GM19240 (cell line): ENCODE measurements around the gene VWA3B.
"Not testable (repeated sequence)": the region's sequence is repeated elsewhere in the genome, so short reads cannot be mapped to it uniquely, and the experiment has no call there.

Experiments
- DNase-seq: peaks from one replicate; pipeline ENCODE4 v3.0.0; 2011; ENCODE audit warnings: low spot score; ENCODE audit not compliant: insufficient read length

VWA3B gene, protein sequence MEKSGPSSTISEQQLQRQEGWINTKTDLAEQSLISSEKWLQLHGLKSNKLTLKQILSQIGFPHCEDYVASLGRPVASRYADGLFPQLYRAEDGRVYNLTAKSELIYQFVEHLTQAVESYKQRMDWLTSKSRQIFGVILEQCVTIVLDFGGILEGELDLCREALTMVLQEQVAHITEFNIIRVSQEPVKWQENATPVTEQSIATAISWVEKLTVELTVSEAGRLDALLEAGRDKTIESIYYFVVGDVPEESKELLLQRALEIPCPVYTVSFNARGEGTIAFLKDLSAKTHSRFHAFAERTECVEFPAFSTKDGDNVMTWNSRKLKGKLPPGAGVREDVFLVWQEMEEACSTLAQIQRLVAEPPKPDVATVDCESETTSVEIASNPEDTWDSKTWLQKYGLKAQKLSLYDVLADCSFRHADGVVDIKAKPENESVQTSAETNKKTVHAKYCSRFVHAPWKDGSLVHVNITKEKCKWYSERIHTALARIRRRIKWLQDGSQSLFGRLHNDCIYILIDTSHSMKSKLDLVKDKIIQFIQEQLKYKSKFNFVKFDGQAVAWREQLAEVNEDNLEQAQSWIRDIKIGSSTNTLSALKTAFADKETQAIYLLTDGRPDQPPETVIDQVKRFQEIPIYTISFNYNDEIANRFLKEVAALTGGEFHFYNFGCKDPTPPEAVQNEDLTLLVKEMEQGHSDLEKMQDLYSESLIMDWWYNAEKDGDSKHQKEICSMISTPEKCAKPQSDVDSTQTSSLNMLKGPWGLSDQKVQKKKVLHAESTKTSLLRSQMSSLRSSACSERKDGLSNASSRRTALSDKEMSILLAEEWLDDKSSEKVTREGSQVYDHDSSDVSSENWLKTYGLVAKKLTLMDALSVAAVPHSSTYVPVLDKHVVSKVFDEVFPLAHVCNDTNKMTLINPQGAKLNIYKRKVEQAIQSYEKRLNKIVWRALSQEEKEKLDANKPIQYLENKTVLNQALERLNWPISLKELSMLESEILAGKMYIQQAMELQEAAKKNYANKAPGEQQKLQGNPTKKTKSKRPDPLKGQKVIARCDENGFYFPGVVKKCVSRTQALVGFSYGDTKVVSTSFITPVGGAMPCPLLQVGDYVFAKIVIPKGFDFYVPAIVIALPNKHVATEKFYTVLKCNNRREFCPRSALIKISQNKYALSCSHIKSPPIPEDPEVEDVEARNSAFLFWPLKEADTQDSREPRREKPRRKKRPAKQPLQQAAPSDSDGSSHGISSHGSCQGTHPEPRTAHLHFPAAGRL (N-terminal part only)

DNA sequence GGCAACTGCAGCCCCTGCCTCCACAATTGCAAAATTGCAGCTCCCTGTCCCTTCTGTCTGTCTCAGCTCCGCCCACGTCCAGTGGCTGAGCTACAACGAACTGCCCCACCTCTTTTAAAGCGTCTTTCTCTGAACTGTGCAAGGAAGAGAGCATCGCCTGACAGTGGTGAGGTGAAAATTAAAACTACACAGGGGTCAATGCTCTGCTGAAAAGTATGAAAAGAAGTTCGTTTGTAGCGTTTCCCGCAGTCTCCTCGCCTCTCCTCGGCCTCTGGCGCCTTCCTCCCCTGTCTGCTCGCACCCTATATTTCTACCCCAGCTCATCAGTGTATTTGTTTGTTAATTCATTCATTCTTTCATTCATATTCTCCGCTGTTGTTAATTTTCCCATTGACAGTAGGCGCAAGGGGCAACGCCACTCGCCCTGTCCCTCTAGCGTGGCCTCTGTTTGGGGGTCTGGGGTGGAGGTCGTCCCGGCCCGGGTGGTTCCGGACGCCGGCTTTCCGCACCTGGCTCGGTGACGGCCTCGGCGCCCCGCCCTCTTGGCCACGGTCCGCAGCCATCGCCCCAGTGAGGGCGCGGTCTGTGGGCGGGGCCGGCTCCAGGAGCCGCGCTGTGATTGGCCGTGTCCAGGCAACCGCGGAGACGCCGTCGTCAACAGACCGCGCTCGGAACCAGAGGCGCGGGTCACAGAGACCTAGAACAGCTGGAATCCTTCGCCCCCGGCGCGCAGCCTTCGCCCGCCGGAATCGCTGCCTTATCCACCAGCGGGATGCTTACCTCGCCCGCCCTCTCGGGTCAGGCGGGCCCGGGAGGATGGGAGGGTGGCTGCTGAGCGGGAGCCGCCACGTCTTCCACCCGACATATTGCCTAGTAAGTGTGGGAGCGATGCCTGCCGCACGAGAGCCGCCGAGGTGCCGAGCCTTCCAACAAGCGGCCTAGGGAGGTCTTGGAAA, at the start of gene VWA3B:
TSS of gene VWA3B (plus strand) at position 677 of the 956 bp plus-strand sequence. CDS start 5,926 bp downstream, outside the sequence.
- peak; percentile 67 for DNase-seq

DNA sequence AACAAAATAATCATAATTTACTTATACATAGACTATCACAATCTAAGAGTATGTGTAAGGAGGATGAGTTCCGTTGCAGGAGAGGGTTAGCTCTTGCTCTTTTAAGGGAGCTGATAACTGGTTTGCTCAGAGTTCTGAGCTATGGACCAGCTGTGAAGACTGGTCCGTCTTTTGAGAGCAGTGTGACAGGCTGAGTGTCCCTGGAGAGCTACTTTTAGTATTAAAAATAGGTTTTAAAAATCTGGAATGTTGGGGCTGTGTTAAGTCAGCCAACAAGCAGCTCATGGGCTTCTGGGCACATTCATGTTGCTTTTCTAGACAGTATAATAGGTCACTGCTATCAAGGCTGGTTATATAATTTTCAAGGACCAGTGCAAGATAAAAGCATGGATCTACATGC, 49.8 kb upstream of the VWA3B start:
- no peak for DNase-seq

DNA sequence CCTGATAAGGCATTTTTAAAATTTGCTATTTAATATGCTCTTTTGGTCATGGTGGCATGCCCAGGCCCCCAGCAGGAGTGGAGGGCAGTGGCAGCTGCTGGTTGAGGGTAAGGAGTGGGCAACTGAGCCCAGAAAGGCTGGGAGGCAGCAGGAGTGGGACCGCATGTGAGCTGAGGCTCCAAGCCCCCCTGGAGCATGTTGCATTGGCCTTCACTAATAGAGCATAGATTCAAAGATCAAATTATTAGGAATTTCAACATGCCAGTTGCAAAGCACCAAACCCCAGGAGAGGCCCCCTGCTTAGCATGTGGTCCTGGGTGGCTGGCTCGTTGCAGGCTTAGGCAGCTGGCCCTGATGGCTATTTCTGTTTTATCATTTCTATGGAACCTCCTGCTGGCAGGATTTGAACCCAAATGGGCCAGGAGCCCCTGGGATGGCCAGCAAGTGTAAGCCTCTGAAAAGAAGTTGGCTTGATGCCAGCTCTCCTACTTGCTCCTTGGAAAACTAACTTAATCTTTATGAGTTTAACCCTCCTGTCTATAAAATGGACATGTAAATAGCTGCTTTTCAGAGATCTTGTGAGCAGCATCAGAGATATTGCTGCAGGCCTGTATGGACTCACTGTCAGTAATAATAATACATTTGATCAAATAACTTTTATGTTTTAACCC, 49.2 kb upstream of the VWA3B start:
- DNase-seq: no peak

DNA sequence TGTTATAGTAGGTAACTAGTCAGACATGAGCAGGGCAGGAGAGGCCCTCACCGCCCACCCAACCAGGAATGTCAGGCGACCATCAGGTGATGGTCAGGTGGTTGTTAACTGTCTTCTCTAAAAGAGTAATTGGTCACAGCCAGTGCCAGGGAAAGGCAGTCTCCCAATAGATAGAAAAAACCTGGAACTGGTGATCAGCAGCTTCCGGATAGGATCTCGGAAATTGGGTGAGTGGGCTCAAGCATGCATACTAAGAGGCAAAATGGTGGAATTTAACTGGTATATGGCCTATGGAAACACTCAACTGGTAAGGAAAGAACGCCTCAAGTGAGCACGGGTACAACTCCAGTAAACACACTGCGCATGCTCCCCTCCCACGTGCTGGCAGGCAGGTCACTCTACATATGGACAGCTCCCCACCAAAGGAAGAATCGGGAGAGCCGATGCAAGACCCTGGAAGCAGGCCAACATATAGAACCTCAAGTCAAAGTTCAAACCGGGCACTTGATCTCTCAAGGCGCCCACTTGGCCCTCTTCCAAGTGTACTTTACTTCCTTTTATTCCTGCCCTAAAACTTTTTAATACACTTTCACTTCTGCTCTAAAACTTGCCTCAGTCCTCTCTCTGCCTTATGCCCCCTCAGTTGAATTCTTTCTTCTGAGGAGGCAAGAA, 47.7 kb upstream of the VWA3B start:
- DNase-seq: no peak

DNA sequence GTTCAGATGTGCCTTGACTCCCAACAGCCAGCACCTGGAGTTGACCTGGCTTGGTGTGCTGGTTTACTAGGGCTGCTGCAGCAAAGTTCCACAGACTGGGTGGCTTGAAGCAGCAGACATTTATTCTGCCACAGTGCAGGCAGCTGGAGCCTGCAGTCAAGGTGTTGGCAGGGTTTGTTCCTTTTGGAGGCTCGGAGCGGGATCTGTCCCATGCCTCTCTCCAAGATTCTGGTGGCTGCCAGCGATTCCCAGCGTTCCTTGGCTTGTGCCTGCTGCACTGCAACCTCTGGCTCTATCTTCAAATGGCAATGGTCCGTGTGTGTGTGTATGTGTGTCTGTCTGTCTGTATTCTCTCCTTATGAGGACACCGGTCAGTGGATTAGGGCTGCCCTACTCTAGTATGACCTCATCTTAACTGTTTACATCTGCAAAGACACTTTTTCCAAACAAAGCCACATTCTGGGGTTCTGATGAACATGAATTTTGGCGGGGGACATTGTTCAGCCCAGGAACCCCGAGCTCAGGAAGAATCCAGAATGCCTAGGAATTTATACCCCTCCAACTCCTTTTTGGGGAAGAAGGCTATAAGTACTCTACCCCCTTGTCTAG, 46.5 kb upstream of the VWA3B start:
- DNase-seq: no peak

DNA sequence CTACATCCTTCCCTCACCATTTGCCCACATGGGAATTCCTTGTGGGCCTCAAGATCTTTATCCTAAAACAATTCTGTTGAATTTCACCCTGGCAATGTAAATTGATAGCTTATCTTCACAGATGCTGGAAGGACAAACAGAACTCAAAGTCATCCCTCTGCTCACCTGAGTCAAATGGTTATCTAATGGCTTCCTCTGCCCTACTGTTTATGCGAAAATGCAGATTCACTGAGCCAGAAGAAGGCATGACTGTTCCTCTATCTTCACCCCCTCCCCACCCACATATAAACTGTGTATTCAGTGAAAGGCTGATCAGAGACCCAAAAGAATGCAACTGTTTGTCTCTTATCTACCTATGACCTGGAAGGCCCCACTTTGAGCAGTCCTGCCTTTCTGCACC, 43.9 kb upstream of the VWA3B start:
- no peak for DNase-seq

DNA sequence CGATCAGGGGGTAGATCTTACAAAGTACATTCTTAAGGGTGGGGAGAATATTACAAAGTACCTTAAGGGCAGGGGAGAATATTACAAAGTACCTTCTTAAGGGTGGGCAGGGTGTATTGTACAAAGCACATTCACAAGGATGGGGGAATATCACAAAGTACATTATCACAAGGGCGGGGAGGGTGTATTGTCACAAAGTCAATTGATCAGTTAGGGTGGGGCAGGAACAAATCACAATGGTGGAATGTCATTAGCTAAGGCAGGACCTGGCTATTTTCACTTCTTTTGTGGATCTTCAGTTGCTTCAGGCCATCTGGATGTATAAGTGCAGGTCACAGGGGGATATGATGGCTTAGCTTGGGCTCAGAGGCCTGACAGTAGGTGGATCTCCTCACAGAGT, 42.2 kb upstream of the VWA3B start:
- not testable (repeated sequence) for DNase-seq

DNA sequence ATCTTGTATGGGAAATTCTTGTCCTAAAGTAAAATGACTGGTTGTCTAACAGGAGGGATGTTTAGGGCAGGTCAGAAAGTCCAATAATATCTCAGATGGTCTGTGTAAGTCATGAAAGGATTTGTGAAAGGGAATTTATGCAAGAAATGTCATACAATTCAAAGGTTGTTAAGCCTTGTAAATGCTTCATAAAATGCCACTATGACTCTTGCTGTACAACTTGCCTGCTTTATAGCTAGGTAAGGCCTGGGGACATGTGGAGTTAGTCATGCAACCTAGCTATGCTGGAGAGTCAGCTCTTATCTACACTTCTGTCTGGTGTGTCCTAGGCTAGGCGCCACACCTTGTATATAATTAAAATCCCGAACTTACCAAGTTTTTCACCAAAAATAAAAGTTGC, 36.9 kb upstream of the VWA3B start:
- no peak for DNase-seq

DNA sequence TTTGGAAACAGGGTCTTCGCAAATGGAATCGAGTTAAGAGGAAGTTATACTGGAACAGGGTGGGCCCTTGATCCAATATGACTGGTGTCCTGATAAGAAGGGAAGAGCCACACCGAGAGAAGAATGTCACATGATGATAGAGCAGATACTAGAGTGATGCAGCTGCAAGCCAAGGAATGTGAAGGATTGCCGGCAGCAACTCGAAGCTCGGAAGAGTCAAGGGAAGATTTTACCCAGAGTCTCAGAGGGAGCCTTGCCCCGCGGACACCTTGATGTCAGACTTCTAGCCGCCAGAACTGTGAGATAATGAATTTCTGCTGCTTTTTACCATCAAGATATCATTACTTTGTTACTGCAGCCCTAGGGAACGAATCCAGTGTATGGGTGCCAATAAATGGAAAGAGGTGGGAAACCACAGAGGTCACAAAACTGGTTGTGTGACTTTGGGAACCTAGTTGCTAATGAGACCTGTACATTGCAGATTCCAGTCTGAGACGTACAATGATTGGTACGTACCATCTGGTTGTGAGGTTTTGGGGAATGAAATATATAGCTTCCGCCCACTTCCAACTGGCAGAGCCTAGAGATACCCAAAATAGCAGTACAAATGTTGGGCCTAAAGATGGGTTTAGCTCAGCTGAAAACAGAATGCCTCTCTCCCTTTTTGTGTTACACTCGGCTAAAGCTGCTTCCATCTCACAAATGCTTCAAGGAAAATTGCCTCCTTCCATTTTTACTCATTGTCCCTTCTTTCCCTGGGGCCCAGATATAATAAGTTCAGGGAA, 28.6 kb upstream of the VWA3B start:
- no peak for DNase-seq

DNA sequence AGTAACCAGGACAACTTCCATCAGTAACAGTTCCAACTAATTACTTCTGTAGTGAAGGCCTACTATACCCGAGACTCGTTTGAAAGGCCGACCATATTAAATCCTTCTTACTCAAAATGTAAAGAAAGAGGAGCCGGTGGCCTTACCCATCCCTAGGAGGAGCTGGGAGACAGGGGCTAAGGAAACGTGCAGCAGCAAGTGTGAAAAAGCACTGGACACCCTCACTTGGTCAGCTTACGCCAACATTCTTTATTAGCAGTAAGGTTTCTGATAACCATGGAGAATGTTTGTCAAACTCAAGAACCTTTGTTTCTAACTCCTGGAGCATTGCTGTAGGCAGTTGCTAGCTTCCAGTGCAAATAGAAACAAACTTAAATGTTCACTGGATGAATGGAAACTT, 26.7 kb upstream of the VWA3B start:
- DNase-seq: no peak

DNA sequence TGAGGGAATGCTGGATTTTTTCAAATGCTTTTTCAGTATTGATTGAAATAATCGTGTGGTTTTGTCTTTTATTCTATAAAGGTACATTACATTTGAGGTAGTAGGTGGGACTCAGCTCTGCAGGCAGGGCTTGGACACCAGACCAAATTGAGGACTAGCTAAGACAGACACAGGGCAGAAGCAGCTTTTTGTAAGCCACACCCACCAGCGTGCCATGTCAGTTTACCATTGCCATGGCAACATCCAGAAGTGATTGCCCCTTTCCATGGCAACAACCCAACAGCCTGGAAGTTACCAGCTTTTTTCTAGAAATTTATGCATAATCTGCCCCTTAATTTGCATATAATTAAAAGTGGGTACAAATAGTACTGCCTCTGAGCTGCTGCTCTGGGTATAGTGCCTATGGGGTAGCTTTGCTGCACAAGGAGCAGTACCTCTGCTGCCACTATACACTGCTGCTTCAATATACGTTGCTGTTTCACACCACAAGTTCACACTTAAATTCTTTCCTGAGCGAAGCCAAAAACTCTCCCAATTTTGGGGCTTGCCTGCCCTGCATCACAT, 23.6 kb upstream of the VWA3B start:
- no peak for DNase-seq

DNA sequence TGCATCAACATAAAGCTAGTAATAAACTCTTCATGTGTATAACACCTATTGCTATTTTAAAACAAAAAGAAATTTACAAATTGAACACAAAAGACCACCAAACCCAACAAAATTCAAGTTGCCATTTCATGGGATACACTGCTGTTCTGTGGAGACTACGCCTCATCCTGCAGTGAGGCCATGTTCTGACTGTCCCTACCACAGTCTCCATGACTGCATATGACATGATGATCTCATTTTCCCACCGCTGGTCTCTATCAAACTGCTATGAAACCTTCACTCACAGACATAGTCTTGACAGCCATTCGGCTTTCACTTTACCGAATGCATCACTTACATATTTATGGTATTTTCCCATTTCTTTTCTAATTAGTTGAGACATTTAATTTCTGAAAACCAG, 21.2 kb upstream of the VWA3B start:
- no peak for DNase-seq

DNA sequence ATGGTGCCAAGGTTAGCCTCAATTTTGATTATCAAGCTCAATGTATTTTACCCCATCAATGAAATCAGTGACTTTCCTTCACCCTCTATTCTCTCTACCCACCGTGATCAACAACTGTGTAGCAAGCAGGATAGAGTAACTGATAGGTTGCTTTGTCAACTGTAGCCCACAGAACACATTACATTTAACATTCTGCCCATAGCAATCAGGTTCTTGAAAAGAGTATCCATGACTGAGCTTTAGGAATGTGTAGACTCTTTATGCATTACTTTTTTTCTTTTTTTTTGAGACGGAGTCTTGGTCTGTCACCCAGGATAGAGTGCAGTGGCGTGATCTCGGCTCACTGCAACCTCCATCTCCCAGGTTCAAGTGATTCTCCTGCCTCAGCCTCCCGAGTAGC, 19.8 kb upstream of the VWA3B start:
- no peak for DNase-seq

DNA sequence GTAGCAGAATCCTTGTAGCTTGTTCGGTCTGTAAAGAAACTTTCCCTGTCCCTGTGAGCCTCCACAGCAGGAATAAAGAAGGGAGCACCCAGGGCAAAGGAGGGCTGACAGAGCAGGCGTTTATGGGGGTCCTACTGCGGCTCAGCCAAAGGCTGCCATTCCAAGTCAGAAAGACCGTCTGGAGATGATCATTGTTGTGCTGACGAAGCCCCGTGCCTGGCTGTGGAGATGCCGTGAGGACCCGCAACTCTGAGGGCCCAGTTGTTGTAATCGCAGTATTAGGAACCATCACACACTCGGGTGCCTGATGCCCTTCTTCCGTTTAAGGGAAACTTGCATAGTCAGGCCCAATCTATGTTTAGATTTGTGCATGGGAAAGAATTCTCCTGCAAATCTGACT, 16.9 kb upstream of the VWA3B start:
- no peak for DNase-seq

DNA sequence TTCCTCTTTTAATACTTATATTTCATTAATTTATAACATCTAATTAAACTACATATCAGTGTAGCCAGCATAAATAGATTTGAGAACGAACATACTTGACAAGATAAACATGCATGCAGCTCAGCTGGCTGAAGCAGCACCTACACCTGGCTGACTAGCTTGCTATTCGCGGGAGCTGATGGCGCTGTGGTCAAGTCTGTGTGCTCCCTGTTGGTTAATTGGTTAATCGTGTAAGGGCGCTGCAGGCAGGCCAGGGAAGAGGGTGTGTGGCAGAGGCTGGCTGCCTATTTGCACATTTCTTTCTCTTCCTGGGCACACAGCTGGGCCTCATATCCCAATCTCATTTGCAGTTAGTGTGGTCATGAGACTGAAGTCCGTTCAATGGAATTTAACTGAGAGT, 14.5 kb upstream of the VWA3B start:
- DNase-seq: no peak

DNA sequence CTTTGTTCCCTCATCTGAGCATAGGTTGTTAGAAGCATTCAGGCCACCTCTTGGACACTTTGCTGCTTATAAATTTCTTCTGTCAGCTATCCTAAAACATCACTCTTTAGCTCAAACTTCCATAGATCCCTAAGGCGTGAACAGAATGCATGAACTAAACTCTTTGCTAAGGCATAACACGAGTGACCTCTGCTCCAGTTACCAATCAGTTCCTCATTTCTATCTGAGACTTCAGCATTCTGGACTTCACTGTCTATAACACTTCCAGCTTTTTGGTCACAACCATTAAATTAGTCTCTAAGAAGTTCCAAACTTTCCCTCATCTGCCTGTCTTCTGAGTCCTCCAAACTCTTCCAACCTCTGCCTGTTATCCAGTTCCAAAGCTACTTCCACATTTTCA, 8.3 kb upstream of the VWA3B start:
- no peak for DNase-seq

DNA sequence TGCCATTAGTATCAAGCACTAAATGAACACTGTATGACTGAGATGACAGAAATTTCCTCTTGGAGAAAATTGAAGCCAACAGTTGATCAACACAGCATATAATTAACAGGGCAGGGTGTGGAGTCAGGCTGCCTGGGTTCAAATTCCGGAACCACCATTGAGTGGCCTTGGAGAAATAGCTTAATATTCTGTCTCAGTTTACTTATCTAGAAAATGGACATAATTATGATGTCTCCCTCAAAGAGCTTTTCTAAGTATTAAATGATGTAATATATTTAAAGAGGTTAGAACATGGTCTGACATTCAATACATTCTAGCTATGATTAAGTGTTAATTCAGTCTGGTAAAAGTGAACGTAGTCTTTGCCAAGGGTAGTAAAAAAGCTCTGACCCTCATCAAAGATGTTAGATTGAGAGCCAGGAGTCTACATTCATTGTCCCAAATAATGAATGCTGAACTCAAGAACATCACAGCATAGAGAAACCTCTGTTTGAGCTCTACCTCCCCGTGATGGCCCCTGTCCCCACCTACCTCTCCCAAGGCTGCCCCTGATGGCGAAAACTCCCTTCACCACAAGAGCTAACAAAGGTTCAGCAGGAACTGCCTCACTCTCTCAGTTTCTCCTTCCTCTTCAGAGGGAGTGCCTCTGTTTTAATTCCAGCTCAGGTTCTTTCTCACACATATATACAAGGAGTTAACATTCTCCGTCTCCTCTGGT, 2.7 kb upstream of the VWA3B start:
- DNase-seq: no peak
